ENCODE measurements around the gene CLDN6. TPM values are rescaled to one million over a fixed set of nuclear protein-coding genes. Genes with fewer than 3 reads are reported as not detected.
A peak's percentile ranks its signal among the peaks of the same experiment; 100 is the strongest.

Gene CLDN6
- total and polyA plus RNA-seq, 9 of the 15 experiments (the other 6 are each of a cell fraction or from before 2014, with no cell fraction given): 0.22 to 0.75 (median 0.38) TPM; not detected in 3

DNA sequence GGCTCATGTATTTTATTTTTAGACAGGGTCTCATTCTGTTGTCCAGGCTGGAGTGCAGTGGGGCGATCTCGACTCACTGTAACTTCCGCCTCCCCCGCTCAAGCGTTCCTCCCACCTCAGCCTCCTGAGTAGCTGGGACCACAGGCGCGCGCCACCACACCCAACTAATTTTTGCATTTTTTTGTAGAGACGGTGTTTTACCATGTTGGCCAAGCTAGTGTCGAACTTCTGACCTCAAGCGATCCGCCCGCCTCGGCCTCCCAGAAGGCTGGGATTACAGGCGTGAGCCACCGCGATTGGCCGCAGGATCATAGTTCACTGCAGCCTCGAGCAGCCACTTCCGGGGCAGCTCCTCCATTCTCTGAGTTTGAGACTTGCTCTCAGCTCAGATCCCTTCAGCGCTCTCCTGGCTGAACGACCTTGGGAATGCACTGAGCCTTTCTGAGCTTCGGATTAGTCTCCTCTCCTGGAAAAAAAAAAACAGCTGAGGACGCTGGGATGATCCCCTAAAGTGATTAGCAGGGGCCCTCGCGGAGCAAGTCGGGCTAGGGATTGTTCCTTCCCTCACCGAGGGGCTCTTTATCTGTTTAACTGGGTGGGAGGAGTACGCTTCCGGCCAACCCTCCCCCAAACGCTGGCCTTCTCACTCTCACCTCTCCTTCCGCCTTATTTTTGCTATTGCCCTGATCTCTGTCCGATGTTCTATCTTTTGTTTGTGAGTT, 36.6 kb downstream of the CLDN6 start (continued):
- TF ChIP-seq SREBF1 (IDR thresholded peaks at IDR 0.05; ENCODE audit: borderline replicate concordance, low read depth, low read length) (no peak), NFXL1 (CRISPR knock-in tag; IDR thresholded peaks at IDR 0.05) (no peak), ZC3H11A (IDR thresholded peaks at IDR 0.05; ENCODE audit: low read depth, low read length) (no peak), CREB1 (IDR thresholded peaks at IDR 0.05) (0 out of 2 replicates have a peak, but pooled peaks have one; percentile 14), CREB1 (CRISPR knock-in tag; IDR thresholded peaks at IDR 0.05) (no peak), MECOM (CRISPR knock-in tag; IDR thresholded peaks at IDR 0.05) (no peak), MBD2 (IDR thresholded peaks at IDR 0.05; ENCODE audit: borderline replicate concordance, low read depth) (no peak), ZNF316 (IDR thresholded peaks at IDR 0.05) (no peak), ZNF239 (CRISPR knock-in tag; IDR thresholded peaks at IDR 0.05) (no peak), ZNF699 (CRISPR knock-in tag; IDR thresholded peaks at IDR 0.05; ENCODE audit: insufficient replicate concordance) (no peak), RBBP5 (IDR thresholded peaks at IDR 0.05; ENCODE audit: borderline replicate concordance, insufficient read depth, low read length, poor library complexity, severe bottlenecking) (peak; percentile 62), TCF3 (CRISPR knock-in tag; IDR thresholded peaks at IDR 0.05) (no peak)
- TF ChIP-seq, protein P1, sequence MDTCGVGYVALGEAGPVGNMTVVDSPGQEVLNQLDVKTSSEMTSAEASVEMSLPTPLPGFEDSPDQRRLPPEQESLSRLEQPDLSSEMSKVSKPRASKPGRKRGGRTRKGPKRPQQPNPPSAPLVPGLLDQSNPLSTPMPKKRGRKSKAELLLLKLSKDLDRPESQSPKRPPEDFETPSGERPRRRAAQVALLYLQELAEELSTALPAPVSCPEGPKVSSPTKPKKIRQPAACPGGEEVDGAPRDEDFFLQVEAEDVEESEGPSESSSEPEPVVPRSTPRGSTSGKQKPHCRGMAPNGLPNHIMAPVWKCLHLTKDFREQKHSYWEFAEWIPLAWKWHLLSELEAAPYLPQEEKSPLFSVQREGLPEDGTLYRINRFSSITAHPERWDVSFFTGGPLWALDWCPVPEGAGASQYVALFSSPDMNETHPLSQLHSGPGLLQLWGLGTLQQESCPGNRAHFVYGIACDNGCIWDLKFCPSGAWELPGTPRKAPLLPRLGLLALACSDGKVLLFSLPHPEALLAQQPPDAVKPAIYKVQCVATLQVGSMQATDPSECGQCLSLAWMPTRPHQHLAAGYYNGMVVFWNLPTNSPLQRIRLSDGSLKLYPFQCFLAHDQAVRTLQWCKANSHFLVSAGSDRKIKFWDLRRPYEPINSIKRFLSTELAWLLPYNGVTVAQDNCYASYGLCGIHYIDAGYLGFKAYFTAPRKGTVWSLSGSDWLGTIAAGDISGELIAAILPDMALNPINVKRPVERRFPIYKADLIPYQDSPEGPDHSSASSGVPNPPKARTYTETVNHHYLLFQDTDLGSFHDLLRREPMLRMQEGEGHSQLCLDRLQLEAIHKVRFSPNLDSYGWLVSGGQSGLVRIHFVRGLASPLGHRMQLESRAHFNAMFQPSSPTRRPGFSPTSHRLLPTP (IDR thresholded peaks at IDR 0.05; ENCODE audit: borderline replicate concordance, extremely low read depth, insufficient read length): no peak
- TF ChIP-seq, protein P2, sequence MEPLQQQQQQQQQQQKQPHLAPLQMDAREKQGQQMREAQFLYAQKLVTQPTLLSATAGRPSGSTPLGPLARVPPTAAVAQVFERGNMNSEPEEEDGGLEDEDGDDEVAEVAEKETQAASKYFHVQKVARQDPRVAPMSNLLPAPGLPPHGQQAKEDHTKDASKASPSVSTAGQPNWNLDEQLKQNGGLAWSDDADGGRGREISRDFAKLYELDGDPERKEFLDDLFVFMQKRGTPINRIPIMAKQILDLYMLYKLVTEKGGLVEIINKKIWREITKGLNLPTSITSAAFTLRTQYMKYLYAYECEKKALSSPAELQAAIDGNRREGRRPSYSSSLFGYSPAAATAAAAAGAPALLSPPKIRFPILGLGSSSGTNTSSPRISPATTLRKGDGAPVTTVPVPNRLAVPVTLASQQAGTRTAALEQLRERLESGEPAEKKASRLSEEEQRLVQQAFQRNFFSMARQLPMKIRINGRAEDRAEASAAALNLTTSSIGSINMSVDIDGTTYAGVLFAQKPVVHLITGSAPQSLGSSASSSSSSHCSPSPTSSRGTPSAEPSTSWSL (CRISPR knock-in tag; IDR thresholded peaks at IDR 0.05; ENCODE audit: borderline replicate concordance): no peak
- TF ChIP-seq, protein P3, sequence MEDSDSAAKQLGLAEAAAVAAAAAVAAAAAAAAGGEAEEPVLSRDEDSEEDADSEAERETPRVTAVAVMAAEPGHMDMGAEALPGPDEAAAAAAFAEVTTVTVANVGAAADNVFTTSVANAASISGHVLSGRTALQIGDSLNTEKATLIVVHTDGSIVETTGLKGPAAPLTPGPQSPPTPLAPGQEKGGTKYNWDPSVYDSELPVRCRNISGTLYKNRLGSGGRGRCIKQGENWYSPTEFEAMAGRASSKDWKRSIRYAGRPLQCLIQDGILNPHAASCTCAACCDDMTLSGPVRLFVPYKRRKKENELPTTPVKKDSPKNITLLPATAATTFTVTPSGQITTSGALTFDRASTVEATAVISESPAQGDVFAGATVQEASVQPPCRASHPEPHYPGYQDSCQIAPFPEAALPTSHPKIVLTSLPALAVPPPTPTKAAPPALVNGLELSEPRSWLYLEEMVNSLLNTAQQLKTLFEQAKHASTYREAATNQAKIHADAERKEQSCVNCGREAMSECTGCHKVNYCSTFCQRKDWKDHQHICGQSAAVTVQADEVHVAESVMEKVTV (CRISPR knock-in tag; IDR thresholded peaks at IDR 0.05): no peak

All from K562 (cell line).